Stimulated activated CD4-positive, alpha-beta T cell treated with anti-CD3 and anti-CD28 coated beads, Interleukin-15, amount 100 ng/mL, for 1 hour (primary cell): ENCODE results near the gene DBX2.
"Not testable (repeated sequence)": the region's sequence is repeated elsewhere in the genome, so short reads cannot be mapped to it uniquely, and the experiment has no call there.

ENCODE experiments used
- DNase-seq, 2 donors: peaks; one replicate each; pipeline ENCODE4 v3.0.0-alpha.2; 2020; ENCODE audit warnings: low read depth in 1 of 2, low spot score in 1 of 2

Gene DBX2

GRCh38 chr12:45012749-45013148 is 38.1 kb downstream of the DBX2 start:
- no peak for DNase-seq

- DNase-seq = no peak
Observed at GRCh38 chr12:45010059-45010458, 40.8 kb downstream of the DBX2 start.

GRCh38 chr12:45008211-45008610 is 42.7 kb downstream of the DBX2 start:
- no peak for DNase-seq

GRCh38 chr12:44999355-44999754 is 51.5 kb downstream of the DBX2 start:
- DNase-seq = no peak

DNA sequence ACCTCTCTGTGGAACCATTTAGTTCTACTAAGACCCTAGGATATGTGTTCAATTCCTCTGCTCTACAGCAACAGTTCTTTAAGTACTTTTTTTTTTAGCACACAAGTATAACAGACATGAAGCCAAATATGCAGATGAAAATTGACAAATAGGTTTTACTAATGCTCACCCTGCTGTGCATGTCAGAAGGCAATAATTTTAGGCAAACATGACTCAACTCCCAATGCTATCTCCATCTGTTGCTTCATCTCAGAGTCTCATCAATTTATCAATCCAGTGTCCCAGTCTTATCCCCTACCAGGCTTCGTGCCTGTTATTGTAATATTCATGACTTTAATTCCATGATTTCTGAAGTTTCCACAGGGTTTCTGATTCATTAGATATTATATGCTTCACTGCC is 57.7 kb downstream of the DBX2 start:
- no peak for DNase-seq

DNA sequence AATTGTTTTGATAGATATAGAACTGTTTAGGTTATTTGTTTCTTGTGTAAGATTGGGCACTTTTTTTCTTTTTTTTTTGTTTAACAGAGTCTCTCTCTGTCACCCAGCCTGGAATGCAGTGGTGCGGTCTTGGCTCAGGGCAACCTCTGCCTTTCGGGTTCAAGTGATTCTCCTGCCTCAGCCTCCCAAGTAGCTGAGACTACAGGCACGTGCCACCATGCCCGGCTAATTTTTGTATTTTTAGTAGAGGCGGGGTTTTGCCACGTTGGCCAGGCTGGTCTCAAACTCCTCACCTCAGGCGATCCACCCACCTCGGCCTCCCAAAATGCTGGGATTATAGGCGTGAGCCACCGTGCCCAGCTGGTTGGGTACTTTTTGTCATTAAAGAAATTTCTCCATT is 66.0 kb downstream of the DBX2 start:
- DNase-seq = not testable (repeated sequence)

DNA sequence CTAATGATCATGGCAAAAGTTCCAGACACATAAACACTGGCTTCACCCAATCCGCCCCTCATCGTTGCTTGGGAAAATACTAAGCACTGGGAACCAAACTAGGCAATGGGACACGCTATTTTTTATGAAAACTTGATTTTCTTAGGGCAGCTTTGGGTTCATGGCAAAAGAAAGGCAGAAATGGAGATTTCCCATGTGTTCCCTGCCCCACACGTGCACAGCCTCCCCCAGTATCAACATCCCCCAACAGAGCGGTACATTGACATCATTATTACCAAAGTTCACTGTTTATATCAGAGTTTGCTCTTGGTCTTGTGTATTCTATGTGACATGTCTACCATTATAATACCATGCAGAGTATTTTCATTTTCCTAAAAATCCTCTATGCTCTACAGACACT is 71.0 kb downstream of the DBX2 start:
- no peak for DNase-seq

DNA sequence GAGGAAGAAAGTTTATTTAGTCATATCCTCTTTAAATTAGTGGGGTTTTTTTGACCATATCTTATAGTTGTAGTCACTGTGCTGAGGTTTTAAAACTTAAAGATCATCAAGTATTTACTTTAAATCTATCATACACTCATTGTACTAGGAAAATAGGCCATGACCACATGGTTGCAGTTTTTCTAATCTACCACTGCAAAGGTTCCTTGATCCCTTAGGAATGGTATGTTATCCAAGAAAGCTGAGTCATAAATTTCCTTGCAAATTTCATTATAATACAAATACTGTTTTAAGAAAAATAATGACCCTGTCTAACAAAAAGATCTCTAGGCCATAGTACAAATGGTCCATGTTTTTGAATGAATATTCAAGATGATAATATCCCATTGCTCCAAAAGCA is 74.7 kb downstream of the DBX2 start:
- DNase-seq = no peak

- no peak for DNase-seq
Observed at GRCh38 chr12:44972746-44973421, 78.0 kb downstream of the DBX2 start.

- DNase-seq = no peak
Observed at GRCh38 chr12:44968965-44969364, 81.9 kb downstream of the DBX2 start.
